ENCODE data around the gene CHURC1.

DNA sequence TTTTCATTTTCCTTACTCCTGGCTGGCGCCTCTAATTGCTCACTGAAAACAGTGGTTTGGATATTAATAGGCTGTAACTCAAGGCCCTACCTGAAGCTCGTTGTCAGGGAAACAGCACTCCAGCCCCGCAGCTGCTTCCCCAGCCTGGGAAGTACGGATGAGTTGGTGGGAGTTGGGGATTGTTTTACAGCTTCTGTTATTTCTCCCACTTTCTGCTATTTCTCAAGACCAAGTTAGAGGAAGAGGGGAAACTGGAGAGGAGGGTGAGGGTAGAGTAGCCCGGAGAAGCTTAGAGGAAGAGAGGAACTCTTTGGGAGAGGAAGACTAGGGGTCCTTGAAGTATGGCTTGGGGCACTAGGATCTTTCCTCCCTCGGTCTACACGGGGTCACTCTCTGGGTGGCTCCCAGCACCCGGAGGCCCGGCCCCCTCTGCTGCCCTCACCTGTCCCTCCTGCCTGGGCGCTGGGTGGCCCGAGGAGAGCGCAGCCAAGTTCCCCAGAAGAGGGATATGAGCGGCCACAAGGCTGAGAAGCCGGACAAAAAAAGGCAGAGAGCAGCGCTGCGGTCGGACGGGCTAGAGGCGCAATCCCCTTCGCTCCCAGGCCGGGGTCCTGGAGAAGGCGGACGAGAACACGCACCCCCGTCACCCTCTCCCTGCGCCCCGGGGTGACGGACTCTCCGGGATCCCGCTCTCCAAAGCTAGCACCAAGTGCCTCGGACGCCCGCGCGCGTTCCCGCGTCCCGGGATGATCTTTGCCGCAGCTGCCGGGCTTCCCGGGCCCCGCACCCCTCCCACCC lies 35.2 kb upstream of the CHURC1 start:
- TF ChIP-seq, protein P1, sequence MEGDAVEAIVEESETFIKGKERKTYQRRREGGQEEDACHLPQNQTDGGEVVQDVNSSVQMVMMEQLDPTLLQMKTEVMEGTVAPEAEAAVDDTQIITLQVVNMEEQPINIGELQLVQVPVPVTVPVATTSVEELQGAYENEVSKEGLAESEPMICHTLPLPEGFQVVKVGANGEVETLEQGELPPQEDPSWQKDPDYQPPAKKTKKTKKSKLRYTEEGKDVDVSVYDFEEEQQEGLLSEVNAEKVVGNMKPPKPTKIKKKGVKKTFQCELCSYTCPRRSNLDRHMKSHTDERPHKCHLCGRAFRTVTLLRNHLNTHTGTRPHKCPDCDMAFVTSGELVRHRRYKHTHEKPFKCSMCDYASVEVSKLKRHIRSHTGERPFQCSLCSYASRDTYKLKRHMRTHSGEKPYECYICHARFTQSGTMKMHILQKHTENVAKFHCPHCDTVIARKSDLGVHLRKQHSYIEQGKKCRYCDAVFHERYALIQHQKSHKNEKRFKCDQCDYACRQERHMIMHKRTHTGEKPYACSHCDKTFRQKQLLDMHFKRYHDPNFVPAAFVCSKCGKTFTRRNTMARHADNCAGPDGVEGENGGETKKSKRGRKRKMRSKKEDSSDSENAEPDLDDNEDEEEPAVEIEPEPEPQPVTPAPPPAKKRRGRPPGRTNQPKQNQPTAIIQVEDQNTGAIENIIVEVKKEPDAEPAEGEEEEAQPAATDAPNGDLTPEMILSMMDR (optimal IDR thresholded peaks at IDR 0.05 in 1 of 3, IDR thresholded peaks at IDR 0.05 in 1 of 3, conservative IDR thresholded peaks at IDR 0.05 in 1 of 3; ENCODE audit: extremely low read depth in 1 of 3, insufficient read depth in 2 of 3, low read length in 3 of 3) = no peak
- TF ChIP-seq EZH2 (IDR thresholded peaks at IDR 0.05; ENCODE audit: low read length) = peak; percentile 54

Data from keratinocyte (primary cell).